GM18511 (cell line): ENCODE data around the gene APRT.

Experiments used
- ATAC-seq: cut with Tn5 transposase; IDR thresholded peaks from one replicate; pipeline ENCODE4 v1.9.1; 2021; ENCODE audit warnings: mild to moderate bottlenecking, moderate library complexity; ENCODE audit not compliant: unreplicated experiment

APRT gene

GRCh38 chr16:88809068-88809675, 2.6 kb downstream of the APRT start:
- ATAC-seq = no peak

- no peak for ATAC-seq
Observed at GRCh38 chr16:88807626-88808453, 3.9 kb downstream of the APRT start.

DNA sequence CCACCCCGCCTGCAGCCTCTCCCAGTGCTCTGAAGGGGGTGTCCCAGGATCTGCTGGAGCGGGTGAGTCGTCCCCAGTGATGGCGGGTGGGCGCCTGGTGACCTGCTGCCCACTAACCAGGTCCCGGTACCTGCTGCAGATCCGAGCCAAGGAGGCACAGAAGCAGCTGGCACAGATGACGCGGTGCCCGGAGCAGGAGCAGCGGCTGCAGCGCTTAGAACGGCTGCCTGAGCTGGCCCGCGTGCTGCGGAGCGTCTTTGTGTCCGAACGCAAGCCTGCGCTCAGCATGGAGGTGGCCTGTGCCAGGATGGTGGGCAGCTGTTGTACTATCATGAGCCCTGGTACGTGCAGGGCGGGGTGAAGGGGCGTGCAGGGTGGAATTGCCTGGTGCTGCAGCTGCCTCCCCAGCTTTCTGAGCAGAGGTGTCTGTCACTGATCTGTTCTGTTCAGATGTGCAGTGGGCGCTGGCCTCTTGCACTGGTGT, 4.5 kb downstream of the APRT start:
- no peak for ATAC-seq

GRCh38 chr16:88806491-88807111, 5.1 kb downstream of the APRT start:
- ATAC-seq = no peak

- no peak for ATAC-seq
Observed at GRCh38 chr16:88805887-88806393, 5.8 kb downstream of the APRT start.

DNA sequence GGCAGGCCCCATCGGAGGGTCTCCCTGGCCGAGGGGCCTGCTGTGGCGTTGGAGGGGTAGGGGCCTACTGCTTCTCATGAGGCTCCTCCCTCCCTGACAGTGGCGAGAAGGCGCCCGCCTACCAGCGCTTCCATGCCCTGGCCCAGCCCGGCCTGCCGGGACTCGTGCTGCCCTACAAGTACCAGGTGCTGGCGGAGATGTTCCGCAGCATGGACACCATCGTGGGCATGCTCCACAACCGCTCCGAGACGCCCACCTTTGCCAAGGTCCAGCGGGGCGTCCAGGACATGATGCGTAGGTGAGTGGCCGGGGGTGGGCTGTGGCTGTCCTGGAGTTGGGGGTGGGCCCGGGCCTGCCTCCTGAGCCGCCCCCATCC, 6.4 kb downstream of the APRT start:
- no peak for ATAC-seq

DNA sequence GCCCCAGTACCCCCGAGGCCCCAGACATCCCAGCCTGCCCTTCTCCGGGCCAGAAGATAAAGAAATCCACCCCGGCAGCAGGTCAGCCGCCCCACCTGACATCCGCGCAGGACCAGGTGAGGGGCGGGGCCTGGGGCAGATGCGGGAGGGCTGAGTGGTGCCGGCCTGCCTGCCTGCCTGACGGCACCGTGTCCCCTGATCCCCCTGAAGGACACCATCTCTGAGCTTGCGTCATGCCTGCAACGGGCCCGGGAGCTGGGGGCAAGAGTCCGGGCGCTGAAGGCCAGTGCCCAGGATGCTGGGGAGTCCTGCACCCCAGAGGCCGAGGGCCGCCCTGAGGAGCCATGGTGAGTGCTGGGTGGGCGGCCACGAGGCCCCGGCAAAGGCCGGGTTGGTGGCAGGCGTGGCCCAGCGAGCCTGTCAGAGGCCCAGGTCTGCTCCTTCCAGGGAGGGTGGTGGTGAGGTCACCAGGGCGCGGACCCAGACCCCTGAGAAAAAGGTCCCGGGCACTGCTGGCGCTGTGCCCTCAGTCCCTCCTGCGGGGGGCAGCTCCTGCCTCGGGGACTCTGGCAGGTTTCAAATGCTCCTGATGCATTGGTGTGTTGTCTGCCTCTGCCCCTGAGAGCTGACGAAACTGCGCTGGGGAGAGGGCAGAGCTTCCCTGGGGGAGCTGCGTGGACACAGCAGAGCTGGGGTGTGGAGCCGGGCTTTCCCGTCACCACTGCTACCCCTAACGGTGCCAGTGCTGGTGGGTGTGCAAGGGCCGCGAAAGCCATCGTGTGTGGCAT, 7.0 kb downstream of the APRT start:
- no peak for ATAC-seq

DNA sequence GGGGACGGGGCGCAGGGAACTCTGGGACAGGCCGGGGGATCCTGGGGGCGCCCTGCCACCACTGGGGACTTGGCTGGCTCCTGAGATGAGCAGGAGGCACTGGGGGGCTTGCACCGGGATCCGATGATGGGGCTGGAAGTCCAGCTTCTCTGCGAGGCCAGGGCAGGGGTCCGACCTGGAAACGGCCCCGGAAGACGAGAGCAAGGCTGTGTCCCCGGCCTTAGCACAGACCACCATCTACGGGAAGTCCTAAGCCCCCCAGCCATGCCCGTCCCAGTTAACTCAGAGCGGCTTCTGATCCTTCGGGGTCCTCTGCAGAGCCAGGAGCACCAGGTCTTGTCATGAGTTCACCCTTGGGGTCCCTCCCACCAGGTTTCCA, 7.6 kb downstream of the APRT start:
- ATAC-seq = no peak

DNA sequence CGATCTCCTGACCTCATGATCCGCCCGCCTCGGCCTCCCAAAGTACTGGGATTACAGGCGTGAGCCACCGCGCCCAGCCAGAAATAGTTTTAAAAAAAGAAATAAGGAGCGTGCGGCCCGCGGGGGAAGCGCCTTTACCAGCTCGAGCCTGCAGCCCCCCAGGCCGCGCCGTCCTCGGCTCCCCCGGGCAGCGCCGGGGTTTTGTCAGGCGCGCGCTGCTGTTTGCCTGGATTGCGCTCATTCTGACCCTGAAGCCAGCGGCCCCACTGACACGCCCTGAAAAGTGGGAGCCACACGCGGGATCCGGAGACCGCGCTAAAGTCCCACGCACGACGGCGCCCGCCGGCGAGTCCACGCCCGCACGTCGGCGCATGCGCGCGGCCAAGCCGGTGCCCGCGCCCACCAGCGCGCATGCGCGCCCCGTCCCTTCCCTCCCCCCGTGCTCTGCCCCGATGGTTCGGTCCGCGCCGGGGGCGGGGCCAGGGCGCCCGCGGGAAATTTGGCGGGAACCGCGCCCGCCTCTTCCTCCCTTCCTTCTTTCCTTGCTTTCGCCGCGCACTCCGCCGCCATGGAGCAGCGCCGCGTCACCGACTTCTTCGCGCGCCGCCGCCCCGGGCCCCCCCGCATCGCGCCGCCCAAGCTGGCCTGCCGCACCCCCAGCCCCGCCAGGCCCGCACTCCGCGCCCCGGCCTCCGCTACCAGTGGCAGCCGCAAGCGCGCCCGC, 8.3 kb downstream of the APRT start, which contains the start of gene CDT1:
Gene CDT1, plus strand, starts transcription at position 526 of the 724 bp plus-strand sequence. Its CDS starts 43 bp downstream, at position 569.
- ATAC-seq = peak; percentile 58

DNA sequence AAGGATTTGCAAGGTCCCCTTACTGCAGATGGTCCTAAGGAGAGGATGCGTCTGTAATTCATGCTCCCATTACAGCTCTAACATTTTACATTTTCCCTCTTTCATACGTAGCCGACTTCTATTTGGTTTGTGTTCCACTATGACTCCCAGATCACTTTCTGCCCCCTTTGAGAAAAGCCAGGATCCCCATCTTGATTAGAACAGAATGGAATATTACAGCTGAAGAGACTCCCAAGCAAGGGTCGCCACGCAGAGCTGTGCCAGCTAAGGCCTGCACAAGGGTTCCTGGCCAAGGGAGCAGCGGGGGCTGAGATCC, 11.5 kb downstream of the APRT start:
- ATAC-seq = no peak

DNA sequence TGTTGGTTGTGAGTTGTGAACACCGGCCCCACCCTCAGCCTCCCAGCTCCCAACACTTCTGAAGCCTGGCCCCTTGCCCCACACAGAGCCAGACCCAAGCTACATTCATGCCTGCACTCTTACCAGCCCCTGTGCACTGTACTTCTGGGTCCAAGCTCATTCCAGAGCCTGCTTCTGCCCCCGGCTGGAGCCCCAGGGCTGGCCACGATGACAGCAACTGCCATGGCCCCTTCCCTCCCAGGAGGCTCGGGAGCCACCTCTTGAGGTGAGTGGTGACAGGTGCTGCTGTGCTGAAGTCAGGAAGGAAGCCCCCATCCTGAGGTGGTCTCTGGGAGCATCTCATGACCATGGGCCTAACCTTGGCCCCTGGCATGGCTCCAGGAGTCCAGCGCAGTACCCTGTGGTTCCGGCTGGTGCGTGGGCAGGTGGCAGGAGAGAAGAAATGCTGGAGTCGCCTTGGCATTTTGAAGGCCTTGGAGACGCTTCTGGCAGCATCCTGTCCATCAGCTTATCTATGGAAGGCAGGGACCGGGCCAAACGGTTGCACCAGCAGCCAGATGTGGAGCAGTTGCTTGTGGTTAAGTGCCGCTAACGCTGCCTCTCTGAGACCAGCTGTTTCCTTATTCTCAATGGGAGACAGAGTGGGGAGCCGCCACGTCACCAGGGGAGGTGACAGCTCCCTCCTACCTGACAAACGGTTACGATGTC, 12.0 kb downstream of the APRT start:
- no peak for ATAC-seq

DNA sequence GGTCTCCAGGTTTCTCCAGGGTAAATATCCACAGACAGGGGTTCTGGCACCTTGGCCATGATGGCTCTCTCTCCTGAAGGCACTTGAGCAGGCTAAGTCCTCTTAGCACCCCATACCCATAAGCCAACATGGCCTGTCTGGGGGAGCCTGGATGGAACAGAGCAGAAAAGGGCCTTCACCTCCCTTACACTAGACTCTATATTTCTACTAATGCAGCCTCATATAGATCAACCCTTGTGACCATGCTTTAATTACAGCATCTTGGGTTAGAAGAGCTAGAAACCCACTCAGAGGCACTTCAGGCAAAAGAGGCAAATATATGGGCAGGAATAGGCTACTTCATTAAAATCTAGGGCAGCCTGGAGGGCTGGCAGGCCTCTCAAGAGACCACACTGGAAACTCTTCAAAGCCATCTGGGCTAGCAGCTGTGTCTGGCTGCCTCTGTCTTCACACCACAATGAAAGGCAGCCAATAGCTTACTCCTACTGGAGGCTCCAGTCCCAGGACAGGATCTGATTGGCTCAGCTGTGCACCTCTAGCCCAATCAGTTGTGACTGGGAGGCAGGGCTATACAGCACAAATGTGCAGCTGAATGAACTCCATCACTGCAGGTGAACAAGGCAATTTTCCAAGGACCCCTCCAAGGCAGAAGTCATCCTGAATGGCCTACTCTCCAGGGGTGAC, 12.8 kb downstream of the APRT start:
- ATAC-seq = no peak

GRCh38 chr16:88798073-88798472, 13.7 kb downstream of the APRT start:
- ATAC-seq = no peak

DNA sequence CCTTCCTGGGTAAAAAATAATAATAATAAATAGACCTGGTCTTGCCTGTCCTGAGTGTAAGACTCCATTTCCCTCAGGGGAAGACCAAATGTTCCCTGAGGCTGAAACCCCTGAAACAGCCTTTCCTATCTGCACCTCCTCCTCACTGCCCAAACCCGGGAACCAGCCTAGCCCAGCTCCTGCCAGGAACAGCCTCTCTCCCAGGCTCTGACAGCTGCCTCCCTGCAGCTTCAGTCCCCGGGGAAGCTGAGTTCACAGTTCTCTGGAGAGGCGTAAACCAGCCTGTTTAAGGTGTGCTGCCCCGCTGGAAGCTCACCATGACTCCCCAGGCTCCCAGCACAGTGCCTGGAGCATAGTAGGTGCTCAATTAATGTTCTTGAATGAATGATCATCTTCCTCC, 15.4 kb downstream of the APRT start:
- no peak for ATAC-seq

DNA sequence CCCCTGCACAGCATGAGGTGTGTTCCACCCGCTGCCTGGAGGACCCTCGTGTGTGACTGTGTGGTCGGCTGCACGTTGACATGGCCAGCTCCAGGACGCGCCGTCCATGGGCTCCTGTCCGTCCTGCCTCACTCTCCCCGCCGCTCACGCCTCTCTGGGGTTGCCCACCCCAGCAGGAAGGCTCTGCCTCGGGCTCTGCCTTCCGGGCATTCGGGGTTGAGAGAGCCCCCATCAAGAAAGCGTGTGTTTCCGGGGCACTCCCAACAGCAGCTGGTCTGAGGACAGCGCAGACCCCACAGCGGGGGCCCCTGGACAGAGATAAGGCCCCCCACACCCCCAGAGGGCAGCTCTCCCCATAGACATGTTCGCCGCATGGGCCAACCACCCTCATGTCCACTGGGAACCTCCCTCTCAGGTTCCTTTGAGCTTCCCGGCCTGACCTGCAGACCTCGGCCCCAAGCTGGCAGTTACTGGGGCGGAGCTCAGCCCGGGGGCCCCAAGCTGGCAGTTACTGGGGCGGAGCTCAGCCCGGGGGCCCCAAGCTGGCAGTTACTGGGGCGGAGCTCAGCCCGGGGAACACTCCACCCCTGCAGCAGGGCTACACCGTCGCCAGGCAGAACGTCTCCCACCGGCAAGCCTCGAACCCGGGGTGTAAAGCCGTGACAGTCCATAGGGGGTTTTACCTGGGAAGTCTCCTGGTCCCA, 18.3 kb downstream of the APRT start:
- ATAC-seq = no peak

- no peak for ATAC-seq
Observed at GRCh38 chr16:88792668-88793250, 19.0 kb downstream of the APRT start.

GRCh38 chr16:88792078-88792550, 19.6 kb downstream of the APRT start:
- ATAC-seq = no peak
